ENCODE measurements around the gene KCNK5.

DNA sequence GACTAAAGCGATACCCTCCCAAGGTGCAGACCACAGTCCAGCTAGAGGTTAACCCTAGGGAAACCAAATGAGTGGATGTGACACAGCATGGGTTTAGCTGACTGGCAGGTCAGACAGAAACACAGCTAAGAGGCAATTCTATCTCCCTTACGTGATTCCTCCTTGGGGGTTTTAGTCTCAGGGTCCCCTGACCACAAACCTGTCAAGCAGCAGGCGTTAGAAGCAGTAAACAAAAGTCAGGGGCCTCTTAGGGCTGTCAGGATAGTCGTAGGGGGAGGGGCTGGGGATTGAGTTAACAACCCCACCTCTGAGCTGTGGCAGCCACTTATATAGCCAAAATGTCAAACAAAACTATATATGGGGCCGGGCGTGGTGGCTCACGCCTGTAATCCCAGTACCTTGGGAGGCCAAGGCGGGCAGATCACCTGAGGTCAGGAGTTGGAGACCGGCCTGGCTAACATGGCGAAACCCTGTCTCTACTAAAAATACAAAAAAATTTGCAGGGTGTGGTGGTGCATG is 13.6 kb downstream of the KCNK5 start:
- TF ChIP-seq EZH2 (IDR thresholded peaks at IDR 0.05; ENCODE audit: borderline replicate concordance, insufficient read depth, low read depth, low read length, poor library complexity, severe bottlenecking), result no peak
- TF ChIP-seq, protein P1, sequence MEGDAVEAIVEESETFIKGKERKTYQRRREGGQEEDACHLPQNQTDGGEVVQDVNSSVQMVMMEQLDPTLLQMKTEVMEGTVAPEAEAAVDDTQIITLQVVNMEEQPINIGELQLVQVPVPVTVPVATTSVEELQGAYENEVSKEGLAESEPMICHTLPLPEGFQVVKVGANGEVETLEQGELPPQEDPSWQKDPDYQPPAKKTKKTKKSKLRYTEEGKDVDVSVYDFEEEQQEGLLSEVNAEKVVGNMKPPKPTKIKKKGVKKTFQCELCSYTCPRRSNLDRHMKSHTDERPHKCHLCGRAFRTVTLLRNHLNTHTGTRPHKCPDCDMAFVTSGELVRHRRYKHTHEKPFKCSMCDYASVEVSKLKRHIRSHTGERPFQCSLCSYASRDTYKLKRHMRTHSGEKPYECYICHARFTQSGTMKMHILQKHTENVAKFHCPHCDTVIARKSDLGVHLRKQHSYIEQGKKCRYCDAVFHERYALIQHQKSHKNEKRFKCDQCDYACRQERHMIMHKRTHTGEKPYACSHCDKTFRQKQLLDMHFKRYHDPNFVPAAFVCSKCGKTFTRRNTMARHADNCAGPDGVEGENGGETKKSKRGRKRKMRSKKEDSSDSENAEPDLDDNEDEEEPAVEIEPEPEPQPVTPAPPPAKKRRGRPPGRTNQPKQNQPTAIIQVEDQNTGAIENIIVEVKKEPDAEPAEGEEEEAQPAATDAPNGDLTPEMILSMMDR (IDR thresholded peaks at IDR 0.05), result no peak
